Calu3 (cell line): ENCODE data around the gene GRIK3. TPM values are rescaled to one million over a fixed set of nuclear protein-coding genes. Genes with fewer than 3 reads are reported as not detected.

Source experiments
- BruUV-seq: library from RNA; stranded (reverse); fragments of 400-500 nt; replicated peaks from 2 replicates; lab custom pipeline; 2021; lab: Mats Ljungman, UMichigan
- CTCF ChIA-PET: fragments of 300-600 bp; sonication (Branson Sonifier 250); formaldehyde crosslinking; loops from one replicate; lab custom pipeline; 2022; ENCODE audit warnings: antibody characterized with exemption; lab: Charles Lee
- DNase-seq: peaks from one replicate; pipeline ENCODE4 v3.0.0; 2022
- H3K27ac Mint-ChIP-seq: one replicate; pipeline ENCODE4 v1.8.0; 2022; ENCODE audit warnings: mixed read lengths; ENCODE audit not compliant: unreplicated experiment
- H3K27me3 Mint-ChIP-seq: one replicate; pipeline ENCODE4 v1.8.0; 2022; ENCODE audit warnings: mixed read lengths; ENCODE audit not compliant: unreplicated experiment
- H3K36me3 Mint-ChIP-seq: one replicate; pipeline ENCODE4 v1.8.0; 2022; ENCODE audit warnings: mild to moderate bottlenecking, moderate library complexity, mixed read lengths; ENCODE audit not compliant: insufficient read depth, unreplicated experiment
- H3K4me1 Mint-ChIP-seq: one replicate; pipeline ENCODE4 v1.8.0; 2022; ENCODE audit warnings: mild to moderate bottlenecking, low read depth, mixed read lengths; ENCODE audit not compliant: unreplicated experiment
- H3K4me3 Mint-ChIP-seq: one replicate; pipeline ENCODE4 v1.8.0; 2022; ENCODE audit warnings: mild to moderate bottlenecking, low read depth, moderate library complexity, mixed read lengths; ENCODE audit not compliant: unreplicated experiment
- H3K9me3 Mint-ChIP-seq: one replicate; pipeline ENCODE4 v1.8.0; 2022; ENCODE audit warnings: low read depth, mixed read lengths; ENCODE audit not compliant: unreplicated experiment
- CTCF ChIP-seq: fragments of 200-600 bp; IDR thresholded peaks from one replicate; pipeline ENCODE4 v1.8.0; 2022; ENCODE audit warnings: antibody characterized with exemption; ENCODE audit not compliant: unreplicated experiment
- intact Hi-C: fragments of 100-400 bp; cut with micrococcal nuclease; formaldehyde crosslinking; loops from one replicate; pipeline ENCODE4 v1.10.0; 2022; ENCODE audit not compliant: unreplicated experiment
- total RNA-seq: library from RNA; stranded (reverse); gene quantifications from 2 replicates; pipeline ENCODE4 v1.2.3, GENCODE V29; 2022

Gene GRIK3
- total RNA-seq, 1 experiment from 2014 or later, result not detected

GRCh38 chr1:36790191-36790590 is 244.1 kb downstream of the GRIK3 start:
- no TSS peak for BruUV-seq
- no peak for TF ChIP-seq CTCF
- DNase-seq, result no peak
- Mint-ChIP-seq H3K27me3 (peaks cover 100% of the 10 kb centered on the region), H3K4me1 (no peaks in the 10 kb centered on the region), H3K9me3 (no peaks in the 10 kb centered on the region), H3K36me3 (no peaks in the 10 kb centered on the region), H3K27ac (no peak overlapping the region), H3K4me3 (no peak overlapping the region)
- CTCF ChIA-PET, result no interaction called here
- intact Hi-C loops, result no loop called here

GRCh38 chr1:36789535-36789934 is 244.8 kb downstream of the GRIK3 start:
- intact Hi-C loops, result no loop called here
- no peak for DNase-seq
- CTCF ChIA-PET, result no interaction called here
- Mint-ChIP-seq H3K36me3 (no peaks in the 10 kb centered on the region), H3K4me3 (no peak overlapping the region), H3K27ac (no peak overlapping the region), H3K4me1 (no peaks in the 10 kb centered on the region), H3K27me3 (peaks cover 100% of the 10 kb centered on the region), H3K9me3 (no peaks in the 10 kb centered on the region)
- TF ChIP-seq CTCF, result no peak
- no TSS peak for BruUV-seq

- BruUV-seq, result no TSS peak
- Mint-ChIP-seq H3K4me1 (no peaks in the 10 kb centered on the region), H3K4me3 (no peak overlapping the region), H3K27ac (no peak overlapping the region), H3K36me3 (no peaks in the 10 kb centered on the region), H3K9me3 (no peaks in the 10 kb centered on the region), H3K27me3 (peaks cover 95% of the 10 kb centered on the region)
- DNase-seq, result no peak
- intact Hi-C loops, result no loop called here
- CTCF ChIA-PET, result no interaction called here
- no peak for TF ChIP-seq CTCF
Measured at GRCh38 chr1:36787312-36787913, 246.9 kb downstream of the GRIK3 start.

GRCh38 chr1:36786425-36786824 is 247.9 kb downstream of the GRIK3 start:
- CTCF ChIA-PET, result no interaction called here
- Mint-ChIP-seq H3K27me3 (peaks cover 85% of the 10 kb centered on the region), H3K36me3 (no peaks in the 10 kb centered on the region), H3K4me3 (no peak overlapping the region), H3K9me3 (no peaks in the 10 kb centered on the region), H3K27ac (no peak overlapping the region), H3K4me1 (no peaks in the 10 kb centered on the region)
- TF ChIP-seq CTCF, result no peak
- no peak for DNase-seq
- BruUV-seq, result no TSS peak
- intact Hi-C loops, result no loop called here
